GM19467 (cell line): ENCODE data around the gene PHOX2A.
"Not testable (repeated sequence)": the region's sequence is repeated elsewhere in the genome, so short reads cannot be mapped to it uniquely, and the experiment has no call there.

Source experiments
- ATAC-seq: cut with Tn5 transposase; IDR thresholded peaks from one replicate; pipeline ENCODE4 v1.9.1; 2021; ENCODE audit warnings: mild to moderate bottlenecking, moderate library complexity; ENCODE audit not compliant: unreplicated experiment

PHOX2A gene

GRCh38 chr11:72244060-72244360 is at the start of gene PHOX2A:
PHOX2A (minus strand) TSS chr11:72244176; CDS start chr11:72244004, 172 bp downstream.
- no peak for ATAC-seq

GRCh38 chr11:72293391-72293790 is 49.4 kb upstream of the PHOX2A start:
- ATAC-seq = no peak

GRCh38 chr11:72292106-72292785 is 48.3 kb upstream of the PHOX2A start:
- ATAC-seq = no peak

- not testable (repeated sequence) for ATAC-seq
Measured at GRCh38 chr11:72290741-72291140, 46.8 kb upstream of the PHOX2A start.

GRCh38 chr11:72287293-72287692 is 43.3 kb upstream of the PHOX2A start:
- ATAC-seq = no peak

- ATAC-seq = no peak
Measured at GRCh38 chr11:72283947-72284346, 40.0 kb upstream of the PHOX2A start.

- no peak for ATAC-seq
Measured at GRCh38 chr11:72280726-72281315, 36.8 kb upstream of the PHOX2A start.

- ATAC-seq = no peak
Measured at GRCh38 chr11:72280037-72280436, 36.1 kb upstream of the PHOX2A start.

- no peak for ATAC-seq
Measured at GRCh38 chr11:72278905-72279304, 34.9 kb upstream of the PHOX2A start.

GRCh38 chr11:72274435-72274834 is 30.5 kb upstream of the PHOX2A start:
- no peak for ATAC-seq

- no peak for ATAC-seq
Measured at GRCh38 chr11:72271980-72272379, 28.0 kb upstream of the PHOX2A start.

GRCh38 chr11:72267956-72268617 is 24.1 kb upstream of the PHOX2A start:
- no peak for ATAC-seq

GRCh38 chr11:72266960-72267359 is 23.0 kb upstream of the PHOX2A start:
- not testable (repeated sequence) for ATAC-seq

GRCh38 chr11:72265951-72266350 is 22.0 kb upstream of the PHOX2A start:
- ATAC-seq = no peak

- ATAC-seq = no peak
Measured at GRCh38 chr11:72263361-72263760, 19.4 kb upstream of the PHOX2A start.

GRCh38 chr11:72260574-72260973 is 16.6 kb upstream of the PHOX2A start:
- no peak for ATAC-seq

GRCh38 chr11:72259490-72259889 is 15.5 kb upstream of the PHOX2A start:
- no peak for ATAC-seq

GRCh38 chr11:72257570-72257969 is 13.6 kb upstream of the PHOX2A start:
- no peak for ATAC-seq

GRCh38 chr11:72254299-72254993 is 10.5 kb upstream of the PHOX2A start:
- ATAC-seq = no peak

- no peak for ATAC-seq
Measured at GRCh38 chr11:72253392-72253791, 9.4 kb upstream of the PHOX2A start.

GRCh38 chr11:72251614-72252013 is 7.6 kb upstream of the PHOX2A start:
- ATAC-seq = no peak
